ENCODE results near the gene SLC10A7.

DNA sequence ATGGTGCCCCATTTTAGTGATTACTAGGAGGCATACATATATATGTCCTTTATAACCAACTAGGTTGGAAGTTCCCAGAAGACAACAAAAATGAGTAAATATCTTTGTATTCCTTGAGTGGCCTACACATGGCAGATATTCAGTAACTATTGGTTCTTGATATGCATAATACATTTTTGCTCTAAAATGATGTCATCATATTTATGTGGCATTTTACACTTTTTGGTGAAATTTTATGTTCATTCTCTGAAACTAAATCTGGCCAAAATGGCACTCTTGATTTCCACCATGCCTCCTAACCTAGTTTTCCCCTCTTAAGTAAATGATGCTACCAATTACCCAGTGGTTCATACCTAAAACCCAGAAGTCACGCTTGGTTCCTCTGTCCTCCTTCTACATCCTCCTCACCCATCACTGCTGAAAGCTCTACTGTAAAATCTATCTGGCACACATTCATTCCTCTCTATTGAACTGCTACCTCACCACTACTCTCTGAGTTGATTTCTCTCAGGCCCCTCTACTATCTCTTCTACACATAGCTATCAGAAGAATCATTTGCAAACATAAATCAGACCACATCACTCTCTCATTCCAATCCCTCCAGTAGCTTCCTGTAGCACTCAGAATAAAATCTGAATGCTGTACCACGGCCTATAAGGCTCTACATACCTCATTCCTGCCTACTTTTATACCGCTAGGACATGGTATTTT, 13.4 kb downstream of the SLC10A7 start:
- TF ChIP-seq, protein P1, sequence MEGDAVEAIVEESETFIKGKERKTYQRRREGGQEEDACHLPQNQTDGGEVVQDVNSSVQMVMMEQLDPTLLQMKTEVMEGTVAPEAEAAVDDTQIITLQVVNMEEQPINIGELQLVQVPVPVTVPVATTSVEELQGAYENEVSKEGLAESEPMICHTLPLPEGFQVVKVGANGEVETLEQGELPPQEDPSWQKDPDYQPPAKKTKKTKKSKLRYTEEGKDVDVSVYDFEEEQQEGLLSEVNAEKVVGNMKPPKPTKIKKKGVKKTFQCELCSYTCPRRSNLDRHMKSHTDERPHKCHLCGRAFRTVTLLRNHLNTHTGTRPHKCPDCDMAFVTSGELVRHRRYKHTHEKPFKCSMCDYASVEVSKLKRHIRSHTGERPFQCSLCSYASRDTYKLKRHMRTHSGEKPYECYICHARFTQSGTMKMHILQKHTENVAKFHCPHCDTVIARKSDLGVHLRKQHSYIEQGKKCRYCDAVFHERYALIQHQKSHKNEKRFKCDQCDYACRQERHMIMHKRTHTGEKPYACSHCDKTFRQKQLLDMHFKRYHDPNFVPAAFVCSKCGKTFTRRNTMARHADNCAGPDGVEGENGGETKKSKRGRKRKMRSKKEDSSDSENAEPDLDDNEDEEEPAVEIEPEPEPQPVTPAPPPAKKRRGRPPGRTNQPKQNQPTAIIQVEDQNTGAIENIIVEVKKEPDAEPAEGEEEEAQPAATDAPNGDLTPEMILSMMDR (IDR thresholded peaks at IDR 0.05; ENCODE audit: low read depth, low read length), result no peak
- TF ChIP-seq POLR2A (IDR thresholded peaks at IDR 0.05; ENCODE audit: extremely low read depth, insufficient read length), result no peak
